ENCODE results near the gene BRICD5. TPM values are rescaled to one million over a fixed set of nuclear protein-coding genes. Genes with fewer than 3 reads are reported as not detected.
A peak's percentile ranks its signal among the peaks of the same experiment; 100 is the strongest.

Gene BRICD5
- total and polyA plus RNA-seq, 2 of the 13 experiments (the other 11 are each of a cell fraction or from before 2014, with no cell fraction given): 1.6 to 5.8 TPM

- TF ChIP-seq PRMT3 (CRISPR knock-in tag; IDR thresholded peaks at IDR 0.05; ENCODE audit: borderline replicate concordance, low read depth) (no peak), NR1H2 (CRISPR knock-in tag; IDR thresholded peaks at IDR 0.05; ENCODE audit: borderline replicate concordance, low read depth) (0 out of 2 replicates have a peak, but pooled peaks have one; percentile 26), HNRNPUL1 (IDR thresholded peaks at IDR 0.05; ENCODE audit: low read depth, low read length) (no peak), FLYWCH1 (CRISPR knock-in tag; IDR thresholded peaks at IDR 0.05) (no peak), NCOR1 (IDR thresholded peaks at IDR 0.05; ENCODE audit: borderline replicate concordance, low read length) (no peak), SETDB1 (CRISPR knock-in tag; IDR thresholded peaks at IDR 0.05; ENCODE audit: borderline replicate concordance) (no peak), ZNF343 (CRISPR knock-in tag; IDR thresholded peaks at IDR 0.05) (peak; percentile 70; the same call in 1 of the 2 replicates), ZNF12 (CRISPR knock-in tag; IDR thresholded peaks at IDR 0.05) (no peak), THAP11 (CRISPR knock-in tag; IDR thresholded peaks at IDR 0.05) (peak; percentile 89), RARA (CRISPR knock-in tag; IDR thresholded peaks at IDR 0.05) (no peak), SSRP1 (CRISPR knock-in tag; IDR thresholded peaks at IDR 0.05) (no peak), TFDP2 (CRISPR knock-in tag; IDR thresholded peaks at IDR 0.05) (peak; percentile 9; the same call in 1 of the 2 replicates), ZNF703 (CRISPR knock-in tag; IDR thresholded peaks at IDR 0.05; ENCODE audit: borderline replicate concordance) (no peak), MNT (IDR thresholded peaks at IDR 0.05) (no peak), ZSCAN25 (CRISPR knock-in tag; IDR thresholded peaks at IDR 0.05) (peak; percentile 70), ZMAT5 (CRISPR knock-in tag; IDR thresholded peaks at IDR 0.05; ENCODE audit: borderline replicate concordance, low read depth) (no peak), ZNF160 (CRISPR knock-in tag; IDR thresholded peaks at IDR 0.05) (no peak), STAT6 (CRISPR knock-in tag; IDR thresholded peaks at IDR 0.05; ENCODE audit: borderline replicate concordance) (no peak), KLF9 (CRISPR knock-in tag; IDR thresholded peaks at IDR 0.05; ENCODE audit: low read depth) (no peak), HNRNPL (IDR thresholded peaks at IDR 0.05; ENCODE audit: low read depth, low read length) (no peak), ZNF737 (CRISPR knock-in tag; IDR thresholded peaks at IDR 0.05; ENCODE audit: borderline replicate concordance) (no peak), JUND (CRISPR knock-in tag; IDR thresholded peaks at IDR 0.05) (no peak), RFX1 (IDR thresholded peaks at IDR 0.05) (no peak), IRX3 (CRISPR knock-in tag; IDR thresholded peaks at IDR 0.05; ENCODE audit: borderline replicate concordance, low read depth) (no peak)
Observed at GRCh38 chr16:2205104-2205966, 5.3 kb downstream of the BRICD5 start, which contains the start of gene MLST8 (continued).
